AG20443 (cell line): Measurements from ENCODE around the gene GAPVD1.
"Not testable (repeated sequence)": the region's sequence is repeated elsewhere in the genome, so short reads cannot be mapped to it uniquely, and the experiment has no call there.

Experiments used
- DNase-seq: peaks from one replicate; pipeline ENCODE4 v3.0.0; 2012; ENCODE audit warnings: low spot score, mixed read lengths

GAPVD1 gene

GRCh38 chr9:125316359-125316758, 54.7 kb downstream of the GAPVD1 start:
- not testable (repeated sequence) for DNase-seq

- DNase-seq, result no peak
These were observed 56.1 kb downstream of the GAPVD1 start for GRCh38 chr9:125317704-125318103.

- no peak for DNase-seq
These were observed 59.9 kb downstream of the GAPVD1 start for GRCh38 chr9:125321496-125321895.

GRCh38 chr9:125323615-125324014, 62.0 kb downstream of the GAPVD1 start:
- no peak for DNase-seq

GRCh38 chr9:125325826-125326225, 64.2 kb downstream of the GAPVD1 start:
- no peak for DNase-seq

- no peak for DNase-seq
These were observed 68.4 kb downstream of the GAPVD1 start for GRCh38 chr9:125329978-125330377.

- no peak for DNase-seq
These were observed 69.0 kb downstream of the GAPVD1 start for GRCh38 chr9:125330587-125330986.

GRCh38 chr9:125332527-125332926, 70.9 kb downstream of the GAPVD1 start:
- DNase-seq, result no peak

- no peak for DNase-seq
These were observed 75.6 kb downstream of the GAPVD1 start for GRCh38 chr9:125337236-125337635.

GRCh38 chr9:125338929-125339328, 77.3 kb downstream of the GAPVD1 start:
- DNase-seq, result no peak

- no peak for DNase-seq
These were observed 79.9 kb downstream of the GAPVD1 start for GRCh38 chr9:125341566-125341965.

GRCh38 chr9:125343518-125344275, 82.1 kb downstream of the GAPVD1 start:
- DNase-seq, result peak; percentile 9

- no peak for DNase-seq
These were observed 84.6 kb downstream of the GAPVD1 start for GRCh38 chr9:125346080-125346732.

GRCh38 chr9:125355601-125356000, 94.0 kb downstream of the GAPVD1 start:
- no peak for DNase-seq

GRCh38 chr9:125356032-125356431, 94.4 kb downstream of the GAPVD1 start:
- no peak for DNase-seq

- no peak for DNase-seq
These were observed 97.4 kb downstream of the GAPVD1 start for GRCh38 chr9:125359011-125359410.

- DNase-seq, result no peak
These were observed 99.0 kb downstream of the GAPVD1 start for GRCh38 chr9:125360601-125361000.

- no peak for DNase-seq
These were observed 100.4 kb downstream of the GAPVD1 start for GRCh38 chr9:125361837-125362531.

GRCh38 chr9:125366676-125367075, 105.0 kb downstream of the GAPVD1 start:
- DNase-seq, result no peak

- no peak for DNase-seq
These were observed 109.2 kb downstream of the GAPVD1 start for GRCh38 chr9:125370786-125371185.

GRCh38 chr9:125372441-125373226, 111.0 kb downstream of the GAPVD1 start:
- no peak for DNase-seq
